ENCODE results near the gene SASH1.
A peak's percentile ranks its signal among the peaks of the same experiment; 100 is the strongest.

The SASH1 gene

DNA sequence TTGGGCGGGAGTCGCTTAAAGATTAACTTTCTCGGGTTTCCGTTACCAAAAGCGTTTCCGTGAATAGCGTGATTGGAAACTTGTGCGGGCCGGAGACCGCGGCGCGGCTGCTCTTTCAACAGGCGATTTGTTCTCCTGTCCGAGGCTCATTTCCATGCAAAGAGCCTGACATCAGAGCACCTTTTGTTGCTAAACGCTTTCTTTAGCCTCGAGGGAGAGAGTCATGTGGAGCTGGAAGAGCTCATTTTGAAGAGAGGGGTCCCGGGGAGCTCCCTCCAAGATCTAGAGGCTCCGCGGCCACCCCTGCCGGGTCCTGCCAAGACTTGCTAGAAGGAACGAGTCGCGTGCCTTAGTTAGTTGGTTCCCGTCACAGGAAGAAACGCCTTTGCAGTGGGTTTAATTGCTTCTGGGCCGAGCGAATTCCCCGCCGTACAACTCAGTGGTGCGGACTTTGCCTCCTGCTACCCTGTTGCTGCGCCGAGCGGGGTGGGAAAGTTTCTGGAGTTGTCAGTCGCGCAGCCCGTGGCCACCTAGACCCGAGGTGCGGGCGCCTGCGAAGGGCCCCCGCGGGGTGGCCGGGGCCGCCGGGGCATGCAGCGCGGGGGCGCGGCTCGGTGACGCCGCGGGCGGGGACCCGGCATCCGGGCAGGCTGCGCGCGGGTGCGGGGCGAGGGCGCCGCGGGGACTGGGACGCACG lies at the start of gene SASH1:
TSS of gene SASH1 (plus strand) at position 489 of the 697 bp plus-strand sequence. CDS start 230 bp downstream, outside the sequence.
- peak; percentile 4 for DNase-seq

DNA sequence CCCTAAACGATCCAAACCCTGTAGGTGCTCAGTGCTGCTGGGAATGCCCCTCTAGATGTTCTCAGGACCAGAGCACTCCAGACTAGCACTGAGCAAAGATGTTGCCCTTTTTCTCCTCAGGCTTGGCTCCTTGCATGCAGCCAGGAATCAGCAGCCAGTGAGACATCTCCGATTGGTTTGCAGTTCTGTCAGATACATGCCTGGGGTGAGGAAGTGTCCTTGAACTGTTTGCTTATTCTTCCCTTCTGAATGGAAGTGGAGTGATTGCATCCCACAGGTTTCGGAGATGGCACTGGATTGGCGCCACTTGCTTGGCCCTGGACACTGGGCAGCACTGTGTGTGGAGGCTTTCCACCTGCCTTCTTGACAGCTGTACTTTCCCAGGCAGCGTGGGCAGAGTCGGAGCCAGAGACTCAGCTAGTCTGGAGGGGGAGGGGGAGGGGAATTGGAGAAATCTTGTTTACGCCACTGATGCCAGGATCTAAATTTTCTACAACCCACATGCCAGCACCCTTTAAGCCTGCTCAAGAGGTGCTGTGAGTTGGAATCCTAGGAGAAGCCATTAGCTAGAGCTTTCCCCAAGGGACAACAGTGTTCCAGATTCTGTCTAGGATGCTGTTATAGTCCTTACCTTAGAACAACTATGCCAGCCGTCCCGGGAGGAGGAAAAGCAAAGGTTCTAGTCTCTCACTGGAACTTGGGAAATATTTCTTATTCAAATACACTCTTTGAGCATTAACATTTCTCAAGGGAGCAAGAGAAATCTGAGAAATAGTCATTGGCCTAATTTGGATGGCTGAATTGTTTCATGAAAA lies 49.2 kb upstream of the SASH1 start:
- DNase-seq: no peak

DNA sequence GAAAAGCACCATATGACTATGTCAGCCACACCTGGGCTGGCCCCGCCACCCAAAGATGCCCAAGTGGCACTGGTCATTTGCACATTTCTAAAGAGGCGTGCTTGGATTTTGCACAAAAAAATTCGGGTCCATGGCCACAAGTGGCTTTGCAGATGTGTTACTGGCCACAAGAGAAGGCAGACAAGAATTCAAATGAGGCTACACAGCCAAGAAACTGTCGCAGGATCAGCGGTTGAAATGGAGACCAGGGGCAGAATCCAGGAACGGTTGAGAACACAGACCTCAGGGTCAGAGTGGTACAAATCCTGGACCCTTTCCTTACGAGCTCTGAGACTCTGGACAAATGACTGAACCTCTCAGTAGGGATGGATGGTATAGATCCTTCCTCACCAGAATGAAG lies 48.6 kb upstream of the SASH1 start:
- DNase-seq: no peak

DNA sequence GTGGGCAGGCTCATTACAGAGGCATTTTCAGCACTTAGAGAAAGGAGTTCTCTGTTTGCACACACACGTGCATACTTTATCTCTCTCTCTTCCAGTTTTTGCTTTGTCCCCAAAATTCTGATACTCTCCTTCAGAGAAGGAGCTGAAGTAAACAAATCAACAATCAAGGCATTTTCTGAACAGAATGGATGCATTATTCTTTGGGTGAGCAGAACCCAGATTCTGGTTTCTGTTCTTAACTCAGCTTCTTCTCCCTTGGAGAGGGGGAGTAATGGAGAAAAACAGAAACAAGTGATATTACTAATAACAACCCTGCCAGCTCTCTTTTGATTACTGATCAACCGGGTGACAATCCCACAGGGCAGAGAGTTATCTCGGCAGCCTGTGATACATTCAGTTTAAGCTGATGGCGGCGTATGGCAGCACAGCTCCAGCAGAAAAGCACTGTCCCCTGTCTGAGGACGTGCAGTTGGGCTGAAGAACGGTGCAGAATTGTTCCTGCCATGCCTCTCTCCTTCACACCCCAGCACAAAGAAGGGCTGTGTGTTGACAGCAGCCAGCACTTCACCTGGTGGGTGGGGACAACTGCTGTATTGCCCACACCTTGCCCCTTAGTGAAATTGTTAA lies 47.3 kb upstream of the SASH1 start:
- no peak for DNase-seq

DNA sequence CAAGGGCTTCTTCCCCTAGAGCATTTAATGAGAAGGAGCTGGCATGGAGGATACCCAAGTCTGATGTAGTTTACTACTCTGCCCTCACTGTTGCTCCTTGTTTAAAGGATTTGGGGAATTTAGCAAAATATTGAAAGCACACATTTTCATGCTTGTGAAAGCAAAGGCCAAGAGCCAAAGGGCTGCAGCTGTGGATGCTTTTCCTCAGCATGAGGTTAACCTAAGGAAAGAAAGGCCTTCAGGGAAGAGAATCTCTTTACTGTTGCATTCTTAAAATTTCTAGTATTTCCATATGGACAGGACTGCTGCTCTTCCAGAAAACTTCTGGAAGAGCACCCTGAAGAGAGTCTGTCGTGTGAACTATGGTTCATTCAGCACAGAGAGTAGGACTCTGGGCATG lies 45.9 kb upstream of the SASH1 start:
- no peak for DNase-seq

DNA sequence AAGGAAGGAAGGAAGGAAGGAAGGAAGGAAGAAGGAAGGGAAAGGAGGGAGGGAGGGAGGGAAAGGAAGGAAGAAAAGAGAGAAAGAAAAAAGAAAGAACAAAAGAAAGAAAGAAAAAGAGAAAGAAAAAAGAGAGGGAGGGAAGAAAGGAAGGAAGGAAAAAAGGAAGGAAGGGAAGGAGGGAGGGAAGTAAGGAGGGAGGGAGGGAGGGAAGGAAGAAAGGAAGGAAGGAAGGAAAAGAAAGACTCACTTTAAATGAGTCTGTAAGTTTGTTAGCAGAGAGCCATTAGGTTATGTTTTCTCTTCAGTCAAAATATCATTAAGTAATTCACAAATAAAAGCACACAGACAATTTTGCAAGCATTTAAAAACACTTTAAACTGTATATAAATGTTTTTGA lies 44.0 kb upstream of the SASH1 start:
- DNase-seq: no peak

DNA sequence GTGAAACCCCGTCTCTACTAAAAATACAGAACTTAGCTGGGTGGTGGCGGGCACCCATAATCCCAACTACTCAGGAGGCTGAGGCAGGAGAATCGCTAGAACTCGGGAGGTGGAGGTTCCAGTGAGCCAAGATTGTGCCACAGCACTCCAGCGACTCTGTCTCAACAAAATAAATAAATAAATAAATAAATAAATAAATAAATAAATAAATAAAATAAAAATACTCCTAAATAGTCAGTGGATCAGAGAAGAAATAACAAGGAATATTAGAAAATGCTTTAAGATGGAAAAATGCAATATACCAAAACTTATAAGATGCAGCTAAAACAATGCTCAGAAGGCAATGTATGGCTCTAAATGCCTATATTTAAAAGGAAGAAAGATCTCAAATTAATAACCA lies 39.0 kb upstream of the SASH1 start:
- no peak for DNase-seq

DNA sequence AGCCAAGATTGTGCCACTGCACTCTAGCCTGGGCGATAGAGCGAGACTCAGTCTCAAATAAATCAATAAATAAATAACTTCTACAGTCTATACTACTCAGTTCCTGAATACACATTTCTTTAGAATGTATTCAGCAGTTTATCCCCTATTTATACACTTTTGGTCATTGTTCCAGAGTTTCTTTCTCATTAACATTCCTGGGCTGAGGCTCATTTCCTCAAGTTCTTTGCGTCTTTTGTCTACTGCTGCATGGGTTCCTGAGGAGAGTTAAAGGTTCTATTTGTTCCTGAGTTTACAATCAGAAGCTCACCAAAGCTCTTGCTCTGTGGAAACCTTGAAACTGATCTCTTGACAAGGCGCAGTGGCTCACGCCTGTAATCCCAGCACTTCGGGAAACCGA lies 37.7 kb upstream of the SASH1 start:
- no peak for DNase-seq

DNA sequence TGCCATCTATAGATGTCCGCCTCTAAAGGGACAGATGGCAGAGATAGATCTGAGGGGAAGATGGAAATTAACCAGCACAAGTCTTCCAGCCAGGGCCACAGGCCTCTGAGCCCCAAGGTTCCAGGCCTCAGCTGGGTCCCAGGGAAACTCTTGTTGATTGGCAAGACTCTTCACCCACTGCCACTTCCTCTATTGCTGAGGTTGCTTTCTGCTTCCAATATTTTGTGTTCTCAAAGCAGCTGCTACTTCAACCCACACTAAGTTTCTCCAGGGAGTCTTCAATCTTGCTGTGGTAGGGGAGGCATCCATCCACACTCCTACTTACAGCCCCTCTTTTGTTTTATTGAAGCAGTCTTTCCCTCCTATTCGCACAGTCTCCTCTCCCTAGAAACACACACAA lies 36.4 kb upstream of the SASH1 start:
- no peak for DNase-seq

DNA sequence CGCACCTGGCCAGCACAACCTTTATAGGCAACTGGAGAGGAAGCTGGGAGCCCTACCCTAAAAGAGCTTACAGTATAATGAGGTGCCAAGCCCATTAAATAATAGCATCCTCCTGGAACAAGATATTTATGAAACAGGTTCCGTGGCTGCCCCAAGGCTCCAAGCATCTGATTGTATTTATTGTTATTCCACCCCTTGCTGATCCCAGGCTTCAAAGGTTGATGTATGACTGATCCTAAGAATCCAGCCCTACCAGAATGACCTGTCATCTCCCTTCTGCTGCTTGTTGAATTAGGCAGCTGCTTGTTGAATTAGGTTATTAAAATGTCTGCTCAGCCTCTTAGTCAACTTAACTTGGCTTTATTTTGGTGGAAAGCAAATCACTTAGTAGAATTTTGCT lies 35.2 kb upstream of the SASH1 start:
- DNase-seq: no peak

DNA sequence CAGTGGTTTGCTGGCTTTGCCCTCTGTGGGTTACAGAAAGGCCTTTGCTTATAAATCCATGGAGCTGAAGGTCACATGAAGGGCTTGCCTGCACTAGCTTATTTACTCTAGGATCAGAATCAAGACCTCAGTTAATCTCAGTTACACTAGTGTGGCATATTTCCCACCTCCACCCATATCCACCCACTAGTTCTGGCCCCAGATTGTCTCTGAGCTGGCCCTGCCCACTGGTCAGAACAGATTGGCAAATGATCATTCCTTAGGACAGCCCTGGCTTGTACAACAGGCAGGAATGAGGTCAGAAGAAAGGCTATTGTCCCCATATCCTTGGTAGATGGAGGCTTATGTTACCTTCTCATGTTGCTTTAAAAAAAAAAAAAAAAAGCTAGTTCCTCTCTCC lies 33.3 kb upstream of the SASH1 start:
- no peak for DNase-seq

DNA sequence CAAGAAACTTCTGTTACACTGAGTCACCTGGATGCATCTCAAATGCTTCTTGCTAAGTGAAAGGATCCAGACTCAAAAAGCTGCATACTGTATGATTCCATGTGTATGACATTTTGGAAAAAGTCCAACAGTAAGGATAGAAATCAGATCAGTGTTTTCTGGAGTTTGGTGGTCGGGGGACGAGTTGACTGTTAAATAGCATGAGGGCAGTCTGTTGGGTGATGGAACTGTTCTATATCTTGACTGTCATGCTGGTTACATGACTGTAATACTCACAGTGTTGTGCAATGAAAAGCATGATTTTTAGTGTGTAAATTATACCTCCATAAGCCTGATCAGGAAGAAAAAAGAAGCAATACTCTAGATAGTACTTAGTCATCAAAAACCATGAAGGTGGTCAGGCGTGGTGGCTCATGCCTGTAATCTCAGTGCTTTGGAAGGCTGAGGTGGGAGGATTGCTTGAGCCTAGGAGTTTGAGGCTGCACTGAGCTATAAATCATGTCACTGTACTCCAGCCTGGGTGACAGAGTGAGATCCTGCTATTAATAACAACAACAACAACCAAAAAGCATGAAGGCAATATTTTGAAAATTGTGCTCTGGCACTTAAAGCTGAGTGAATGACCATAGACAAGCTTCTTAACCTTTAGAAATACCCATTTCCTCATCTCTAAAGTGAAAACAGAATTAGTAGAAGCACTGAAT lies 30.5 kb upstream of the SASH1 start:
- no peak for DNase-seq

DNA sequence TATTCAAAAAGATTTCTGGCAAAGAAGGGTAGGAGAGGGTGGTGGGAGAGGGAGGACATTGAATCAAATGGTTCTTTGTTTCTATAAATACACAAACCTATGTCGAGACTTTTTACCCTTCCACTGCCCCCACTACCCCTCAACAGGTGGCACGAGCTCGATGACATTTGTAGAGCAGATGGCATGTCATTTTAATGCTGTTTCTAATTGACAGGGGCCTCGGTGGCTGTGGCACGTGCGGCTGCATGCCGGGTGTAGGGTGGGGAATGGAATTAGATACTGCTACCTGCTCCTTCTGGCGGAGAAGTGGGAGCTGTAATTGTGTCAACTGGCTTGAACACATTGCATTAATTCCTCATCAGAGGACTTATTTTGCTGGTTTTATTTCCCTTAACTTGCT lies 29.1 kb upstream of the SASH1 start:
- no peak for DNase-seq

DNA sequence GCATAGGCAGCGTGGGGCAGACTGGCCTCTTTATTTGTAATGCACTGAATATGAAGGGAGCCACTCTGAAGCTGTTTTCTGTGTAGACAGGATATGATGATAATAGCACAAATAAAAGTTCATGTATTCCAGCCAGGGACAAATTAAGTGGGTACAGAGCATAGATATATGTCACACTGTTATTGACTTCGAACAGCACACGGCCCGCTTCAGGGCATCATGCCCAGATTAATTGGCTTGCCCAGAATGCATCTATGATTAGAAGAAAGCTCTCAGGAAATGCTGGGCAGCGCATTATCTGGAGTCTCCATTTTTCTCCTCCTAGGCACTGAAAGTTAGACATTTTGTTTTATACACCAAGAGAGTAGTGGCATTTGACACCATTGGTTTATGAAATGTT lies 26.3 kb upstream of the SASH1 start:
- no peak for DNase-seq

DNA sequence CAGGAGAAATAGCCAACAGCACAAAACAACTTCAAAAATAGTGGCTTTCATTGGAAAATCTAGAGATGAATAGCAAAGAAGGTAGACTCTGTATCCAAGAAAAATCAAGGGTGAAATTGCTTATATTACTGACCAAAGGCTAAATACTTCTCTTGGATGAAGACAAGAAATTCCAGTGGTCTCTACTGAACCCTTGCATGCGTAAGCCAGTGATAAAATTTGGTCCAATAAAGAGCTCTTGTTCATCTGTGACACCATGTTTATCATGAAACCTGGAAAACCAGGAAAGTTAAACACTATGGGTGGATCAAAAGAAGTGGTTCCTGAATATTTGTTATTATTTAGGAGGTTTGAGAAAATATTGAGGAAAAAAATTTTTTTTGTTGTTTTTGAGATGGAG lies 25.6 kb upstream of the SASH1 start:
- DNase-seq: no peak

DNA sequence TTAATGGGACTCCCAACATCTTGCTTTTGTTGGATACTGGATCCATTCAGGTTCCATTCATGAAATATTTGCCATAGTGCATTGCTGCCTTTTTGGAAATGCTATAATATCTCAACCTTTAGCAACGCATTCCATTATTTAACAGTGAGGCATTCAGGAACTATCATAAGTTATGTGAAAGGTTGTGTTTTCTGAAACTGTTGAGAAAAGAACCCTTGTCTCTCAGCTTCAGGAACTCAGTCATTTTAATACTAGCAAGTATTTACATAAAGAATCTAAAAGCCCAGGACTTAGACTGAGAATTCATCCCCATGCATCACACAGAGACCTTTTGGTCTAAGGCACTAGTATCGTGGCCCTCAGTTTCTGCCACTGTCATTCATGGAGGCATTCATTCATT lies 24.9 kb upstream of the SASH1 start:
- no peak for DNase-seq

DNA sequence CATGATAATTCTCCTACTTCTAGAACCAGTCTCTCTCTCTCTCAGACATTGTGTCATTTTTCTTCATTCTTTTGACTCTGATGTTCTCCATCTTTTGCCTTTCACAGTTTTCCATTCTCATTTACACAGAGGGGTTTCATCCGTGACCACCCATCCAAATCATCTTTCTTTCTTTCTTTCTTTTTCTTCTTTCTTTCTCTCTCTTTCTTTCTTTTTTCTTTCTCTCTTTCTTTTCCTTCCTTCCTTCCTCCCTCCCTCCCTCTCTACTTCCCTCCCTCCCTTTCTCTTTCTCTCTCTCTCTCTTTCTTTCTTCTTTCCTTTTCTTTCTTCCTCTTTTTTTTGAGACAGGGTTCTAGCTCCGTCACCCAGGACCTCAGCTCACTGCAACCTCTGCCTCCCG lies 19.9 kb upstream of the SASH1 start:
- no peak for DNase-seq

DNA sequence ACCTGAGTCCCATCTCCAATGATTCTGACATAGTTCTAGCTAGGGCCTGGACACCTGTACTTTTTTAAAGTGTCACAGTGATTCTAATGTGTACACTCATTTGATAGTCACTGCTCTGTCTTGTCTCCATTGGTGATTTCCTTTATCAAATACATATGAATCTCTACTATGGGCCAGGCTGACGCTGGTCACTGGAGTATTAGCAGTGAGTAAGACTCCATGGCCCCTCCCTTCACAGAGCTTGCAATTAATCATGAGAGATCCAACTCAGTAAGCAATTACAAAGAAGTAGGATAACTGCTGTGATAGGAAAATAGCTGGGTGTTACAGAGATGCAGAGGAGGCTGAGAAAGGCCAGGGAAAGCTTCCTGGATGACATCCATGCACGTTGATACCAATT lies 19.3 kb upstream of the SASH1 start:
- DNase-seq: no peak

DNA sequence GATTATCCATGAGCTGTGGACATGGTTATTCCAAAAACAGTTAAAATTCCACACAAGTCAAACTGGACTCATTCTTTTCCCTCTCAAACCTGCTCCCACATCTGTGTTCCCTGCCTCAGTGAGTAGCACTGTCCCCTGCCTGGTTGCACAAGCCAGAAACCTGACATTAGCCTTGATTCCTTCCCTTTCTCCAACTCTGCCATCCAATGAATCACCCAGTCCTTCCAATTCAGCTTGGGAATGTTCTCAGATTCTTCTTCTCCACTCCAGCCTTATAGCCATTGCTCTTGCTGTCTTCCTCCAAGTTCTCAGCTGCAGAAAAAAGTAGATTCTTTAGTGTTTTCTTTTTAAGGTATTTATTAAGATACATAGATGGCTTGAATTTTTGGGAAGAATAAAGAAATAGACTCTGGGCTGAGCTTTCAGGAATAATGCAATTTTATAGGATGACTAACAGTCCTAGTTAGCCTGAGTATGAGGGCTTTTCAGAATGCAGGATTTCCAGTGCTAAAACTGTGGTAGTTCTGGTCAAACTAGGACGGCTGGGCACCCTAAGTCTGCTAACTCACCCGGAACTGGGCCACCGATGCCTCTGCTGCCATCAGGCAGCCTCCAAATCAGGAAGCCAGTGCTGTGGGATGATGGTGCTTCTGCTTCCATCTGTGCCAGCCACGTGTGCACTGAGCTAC lies 18.2 kb upstream of the SASH1 start:
- no peak for DNase-seq

DNA sequence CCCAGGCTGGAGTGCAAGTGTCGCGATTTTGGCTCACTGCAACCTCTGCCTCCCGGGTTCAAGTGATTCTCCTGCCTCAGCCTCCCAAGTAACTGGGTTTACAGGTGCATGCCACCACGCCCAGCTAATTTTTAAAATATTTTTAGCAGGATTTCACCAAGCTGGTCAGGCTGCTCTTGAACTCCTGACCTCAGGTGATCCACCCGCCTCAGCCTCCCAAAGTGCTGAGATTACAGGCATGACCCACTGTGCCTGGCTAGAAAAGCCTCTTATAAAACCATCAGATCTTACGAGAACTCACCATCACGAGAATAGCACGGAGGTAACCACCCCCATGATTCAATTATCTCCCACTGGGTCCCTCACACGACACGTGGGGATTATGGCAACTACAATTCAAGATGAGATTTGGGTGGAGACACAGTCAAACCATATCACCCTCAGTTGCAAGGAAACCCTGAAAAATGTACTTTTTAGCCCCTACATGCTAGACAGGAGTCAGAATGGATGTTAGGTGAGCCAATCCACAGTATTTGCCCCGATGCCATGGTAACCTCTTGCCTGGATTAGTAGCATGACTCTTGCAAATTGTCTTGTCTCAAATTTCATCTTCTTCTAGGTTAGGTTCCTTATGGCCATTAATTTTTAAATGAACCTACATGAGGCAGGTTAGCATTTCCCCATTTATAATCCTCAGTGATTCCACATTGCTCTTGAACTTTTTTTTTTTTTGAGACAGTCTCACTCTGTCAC lies 17.1 kb upstream of the SASH1 start:
- DNase-seq: no peak

DNA sequence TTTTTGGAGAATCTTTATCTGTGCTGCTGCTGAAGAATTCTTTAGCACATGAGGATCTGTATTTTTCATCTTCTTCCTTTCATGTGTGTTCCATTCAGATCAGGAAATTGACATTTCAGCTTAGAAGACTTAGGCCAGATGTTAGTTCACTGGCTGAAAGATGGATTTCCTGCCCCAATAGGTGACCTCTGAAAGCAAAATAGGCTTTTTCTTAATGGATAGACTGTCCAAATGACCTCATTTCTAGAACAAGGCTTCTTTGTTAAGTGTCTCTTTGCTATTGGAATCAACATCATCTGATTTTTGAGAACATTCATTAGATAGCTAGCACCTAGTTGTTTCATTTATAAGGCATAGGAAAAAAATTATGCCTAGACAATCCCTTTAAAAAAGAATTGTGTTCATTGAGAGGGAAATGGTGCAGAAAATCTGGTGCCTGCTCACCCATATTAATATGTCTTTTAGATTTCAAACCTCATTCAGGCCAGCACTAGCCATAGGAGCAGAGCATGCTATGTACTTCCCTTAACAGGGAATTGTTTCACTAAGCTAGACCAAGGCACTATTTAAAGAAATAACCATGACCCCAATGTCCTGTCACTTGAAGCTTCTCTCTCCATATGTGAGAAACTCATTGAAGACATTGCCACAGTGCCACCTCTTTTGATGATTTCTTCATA lies 13.6 kb upstream of the SASH1 start:
- DNase-seq: no peak
